GM12878 (cell line): ENCODE data around the gene VPS45. TPM values are rescaled to one million over a fixed set of nuclear protein-coding genes. Genes with fewer than 3 reads are reported as not detected.

Source experiments
- ATAC-seq: fragments of 200-7000 bp; cut with Tn5 transposase; 3 replicates; pipeline ENCODE4 v1.9.1; 2020; ENCODE audit warnings: mild to moderate bottlenecking, moderate library complexity
- BruUV-seq: library from RNA; stranded (reverse); fragments of 400-500 nt; replicated peaks from 2 replicates; lab custom pipeline; 2021; lab: Mats Ljungman, UMichigan
- CTCF ChIA-PET: fragments of 300-600 bp; sonication (Branson Sonifier 250); formaldehyde crosslinking; extraction: SDS; loops from one replicate; lab custom pipeline; 2021; ENCODE audit warnings: inconsistent platforms; lab: Yijun Ruan, JAX
- POLR2A ChIA-PET: fragments of 350-600 bp; formaldehyde crosslinking; extraction: SDS; loops from one replicate; lab custom pipeline; 2021; ENCODE audit warnings: inconsistent platforms; lab: Charles Lee
- RAD21 ChIA-PET: fragments of 300-600 bp; sonication (Branson Sonifier 250); formaldehyde crosslinking; loops from one replicate; lab custom pipeline; 2023; ENCODE audit warnings: antibody characterized with exemption; ENCODE audit not compliant: unreplicated experiment; lab: Charles Lee
- SMC1A ChIA-PET: fragments of 300-600 bp; sonication (Branson Sonifier 250); formaldehyde crosslinking; loops from one replicate; lab custom pipeline; 2023; ENCODE audit not compliant: unreplicated experiment, uncharacterized antibody; lab: Charles Lee
- DNase-seq: peaks from one replicate; pipeline ENCODE4 v3.0.0-alpha.2; 2011; ENCODE audit warnings: low read depth, low spot score
- FAIRE-seq: peaks from 3 replicates; lab custom pipeline; 2011; peaks lifted over from hg19 to GRCh38; lab: Jason Lieb, UNC
- H2AFZ ChIP-seq: 2 replicates; pipeline ENCODE4 v1.6.0; 2011; ENCODE audit warnings: low read depth, low read length, control low read depth; ENCODE audit not compliant: control insufficient read depth
- H3K27ac ChIP-seq: 2 replicates; pipeline ENCODE4 v1.5.1; 2011; ENCODE audit warnings: control low read depth; ENCODE audit not compliant: control insufficient read depth, insufficient read depth
- H3K27me3 ChIP-seq, 2 experiments: replicated peaks in 1 of 2; 2 replicates each; pipeline versions ENCODE4 v1.6.0 to v1.6.1; 2011; ENCODE audit warnings: low read length in 1 of 2; ENCODE audit not compliant: control insufficient read depth in 2 of 2, insufficient read depth in 2 of 2
- H3K36me3 ChIP-seq, 2 experiments: 2 replicates each; pipeline ENCODE4 v1.5.1; 2011; ENCODE audit warnings: low read length in 1 of 2; ENCODE audit not compliant: control insufficient read depth in 2 of 2, insufficient read depth in 2 of 2
- H3K4me1 ChIP-seq: 2 replicates; pipeline ENCODE4 v1.6.1; 2011; ENCODE audit warnings: mild to moderate bottlenecking, low read length, moderate library complexity, mixed read lengths; ENCODE audit not compliant: control insufficient read depth, insufficient read depth
- H3K4me2 ChIP-seq: 2 replicates; pipeline ENCODE4 v1.6.0; 2011; ENCODE audit warnings: control low read depth; ENCODE audit not compliant: control insufficient read depth, insufficient read depth
- H3K4me3 ChIP-seq: fragments of 200-600 bp; sonication (generic); 2 replicates; pipeline ENCODE4 v1.5.1; 2016
- H3K79me2 ChIP-seq: 2 replicates; pipeline ENCODE4 v1.6.0; 2011; ENCODE audit warnings: low read length; ENCODE audit not compliant: control insufficient read depth, insufficient read depth
- H3K9ac ChIP-seq: 2 replicates; pipeline ENCODE4 v1.8.0; 2011; ENCODE audit warnings: low read length, control low read depth, mixed read lengths; ENCODE audit not compliant: control insufficient read depth, insufficient read depth
- H3K9me3 ChIP-seq: replicated peaks from 3 replicates; pipeline ENCODE4 v1.5.1; 2011; ENCODE audit warnings: mild to moderate bottlenecking, low read length; ENCODE audit not compliant: control insufficient read depth, insufficient read depth
- H4K20me1 ChIP-seq: 2 replicates; pipeline ENCODE4 v1.6.0; 2011; ENCODE audit not compliant: control insufficient read depth, insufficient read depth
- ASH2L ChIP-seq: fragments of 300-600, 200-600 bp; sonication (generic); IDR thresholded peaks from 2 replicates; pipeline ENCODE4 v1.6.1; 2017; ENCODE audit warnings: low read depth, mild to moderate bottlenecking, borderline replicate concordance
- ATF2 ChIP-seq: IDR thresholded peaks from 2 replicates; pipeline ENCODE4 v1.6.1; 2012; ENCODE audit warnings: low read length, inconsistent platforms
- CREB1 ChIP-seq: IDR thresholded peaks from 2 replicates; pipeline ENCODE4 v1.6.1; 2012; ENCODE audit warnings: low read depth, mild to moderate bottlenecking, inconsistent platforms
- EP300 ChIP-seq, 2 experiments: fragments of 150-350 bp in 1 of 2; IDR thresholded peaks; 2 replicates each; pipeline ENCODE4 v1.6.1; 2011 to 2012; ENCODE audit warnings: low read depth in 2 of 2, low read length in 2 of 2, borderline replicate concordance in 1 of 2, improper control_type of control experiment in 1 of 2, inconsistent platforms in 1 of 2; ENCODE audit not compliant: control insufficient read depth in 1 of 2
- MEF2B ChIP-seq: fragments of 450-650 bp; IDR thresholded peaks from 2 replicates; pipeline ENCODE4 v1.6.1; 2018; ENCODE audit warnings: mild to moderate bottlenecking, moderate library complexity; ENCODE audit not compliant: partially characterized antibody, poor library complexity, severe bottlenecking
- MXI1 ChIP-seq: fragments of 150-350 bp; IDR thresholded peaks from 2 replicates; pipeline ENCODE4 v1.6.1; 2011; ENCODE audit warnings: low read depth, mild to moderate bottlenecking, inconsistent platforms, low read length, improper control_type of control experiment
- NBN ChIP-seq: fragments of 450-650 bp; IDR thresholded peaks from 2 replicates; pipeline ENCODE4 v1.6.1; 2016
- NFIC ChIP-seq: IDR thresholded peaks from 2 replicates; pipeline ENCODE4 v1.6.1; 2012; ENCODE audit warnings: low read depth, mild to moderate bottlenecking, inconsistent platforms, low read length, moderate library complexity
- NR2F1 ChIP-seq: fragments of 450-650 bp; conservative IDR thresholded peaks from 2 replicates; pipeline ENCODE4 v1.6.1; 2017; ENCODE audit warnings: mild to moderate bottlenecking
- POU2F2 ChIP-seq: IDR thresholded peaks from 3 replicates; pipeline ENCODE4 v1.6.1; 2011; ENCODE audit warnings: low read depth, mild to moderate bottlenecking, low read length, borderline replicate concordance
- RB1 ChIP-seq: fragments of 450-650 bp; formaldehyde crosslinking; IDR thresholded peaks from 2 replicates; pipeline ENCODE4 v1.6.1; 2017; ENCODE audit warnings: mild to moderate bottlenecking, borderline replicate concordance
- REST ChIP-seq: IDR thresholded peaks from 2 replicates; pipeline ENCODE4 v1.6.1; 2012; ENCODE audit warnings: mild to moderate bottlenecking, low read depth, low read length
- ZBTB40 ChIP-seq: fragments of 450-650 bp; IDR thresholded peaks from 2 replicates; pipeline ENCODE4 v1.6.1; 2016; ENCODE audit warnings: mild to moderate bottlenecking, moderate library complexity, borderline replicate concordance
- ZNF207 ChIP-seq: fragments of 450-650 bp; IDR thresholded peaks from 2 replicates; pipeline ENCODE4 v1.6.1; 2014; ENCODE audit warnings: antibody characterized with exemption, mild to moderate bottlenecking, borderline replicate concordance
- ZNF622 ChIP-seq: fragments of 450-650 bp; IDR thresholded peaks from 2 replicates; pipeline ENCODE4 v1.6.1; 2017; ENCODE audit warnings: mild to moderate bottlenecking, inconsistent platforms
- in situ Hi-C: fragments of 300-500 bp; cut with MboI; formaldehyde crosslinking; loops from 9 replicates; pipeline ENCODE4 v1.14.3; 2018; ENCODE audit warnings: mixed read lengths
- intact Hi-C: fragments of 100-400 bp; cut with micrococcal nuclease; formaldehyde crosslinking; loops from one replicate; pipeline ENCODE4 v1.14.2; 2022; ENCODE audit not compliant: unreplicated experiment
- polyA plus RNA-seq, 11 experiments: library from polyadenylated mRNA; depleted of rRNA in 4 of 11; unstranded in 6 of 11; stranded (reverse) in 5 of 11; fragments of >200 nt; fragmentation: Nextera tagmentation in 4 of 11; fragmentation: Illumina TruSeq in 1 of 11; extraction: Ambion mirVana in 4 of 11; extraction: Trizol in 1 of 11; gene quantifications; 1 replicate in 1 of 11; 2 replicates in 10 of 11; pipeline versions ENCODE4 v1.2.1 to v1.2.3, GENCODE V29; 2011 to 2016; ENCODE audit warnings: inconsistent platforms in 2 of 11, missing spikeins in 2 of 11, low read depth in 1 of 11
- total RNA-seq, 4 experiments: library from RNA; depleted of rRNA in 3 of 4; stranded (reverse); fragments of >200 nt in 3 of 4; fragmentation: Illumina TruSeq in 1 of 4; extraction: Trizol in 1 of 4; gene quantifications; 2 replicates each; pipeline versions ENCODE4 v1.2.1 to v1.2.3, GENCODE V29; 2013 to 2021

VPS45 gene
- total and polyA plus RNA-seq, 10 of the 15 experiments (the other 5 are each of a cell fraction or from before 2014, with no cell fraction given) = 24.4 to 48.7 (median 34.5) TPM

- TF ChIP-seq MXI1 (no peak), EP300 (IDR thresholded peaks at IDR 0.05; ENCODE audit: borderline replicate concordance in 1 of 2, control insufficient read depth in 1 of 2, low read depth in 2 of 2, low read length in 2 of 2) (no peak), ZNF207 (no peak), ATF2 (peak; percentile 55), NBN (no peak), NFIC (peak; percentile 41; the same call in 1 of the 2 replicates)
Measured at GRCh38 chr1:150141452-150141851, 73.9 kb downstream of the VPS45 start (continued).

GRCh38 chr1:150142083-150142482 is 74.5 kb downstream of the VPS45 start:
- BruUV-seq = no TSS peak
- no peak overlapping the region for H2AFZ ChIP-seq
- no peak overlapping the region for H3K4me2 ChIP-seq
- FAIRE-seq (no peak), DNase-seq (no peak), ATAC-seq (no peak)
- H3K4me1 ChIP-seq = peaks cover 15% of the 10 kb centered on the region
- ChIA-PET POLR2A (interaction anchor here (0.8 to 1.7 kb wide), 3 partner anchors 9 to 23 kb away, joined by 3 to 6 read pairs (median 5); no protein-coding TSS in a partner anchor), CTCF (no interaction called here), SMC1A (interaction anchor here (1.4 to 2.0 kb wide), 2 partner anchors 21 to 26 kb away, joined by 4 to 5 read pairs; no protein-coding TSS in a partner anchor), RAD21 (no interaction called here)
- intact Hi-C loops (no loop called here), in situ Hi-C loops (no loop called here)
- H3K36me3 ChIP-seq = no peaks in the 10 kb centered on the region
- H3K9ac ChIP-seq = no peak overlapping the region
- no peaks in the 10 kb centered on the region for H3K79me2 ChIP-seq
- no peaks in the 10 kb centered on the region for H4K20me1 ChIP-seq
- H3K4me3 ChIP-seq = no peak overlapping the region
- H3K27me3 ChIP-seq = no peaks in the 10 kb centered on the region
- no peak overlapping the region for H3K27ac ChIP-seq
- H3K9me3 ChIP-seq = no peaks in the 10 kb centered on the region
- TF ChIP-seq ZBTB40 (no peak), REST (no peak), ZNF622 (no peak), ASH2L (no peak), CREB1 (no peak), POU2F2 (no peak), RB1 (no peak), NR2F1 (no peak), MEF2B (no peak)
